Stimulated activated CD4-positive, alpha-beta T cell treated with anti-CD3 and anti-CD28 coated beads, Interleukin-4, amount 100 ng/mL, for 24 hours (primary cell): ENCODE data around the gene P2RX3.
"Not testable (repeated sequence)": the region's sequence is repeated elsewhere in the genome, so short reads cannot be mapped to it uniquely, and the experiment has no call there.

Experiments used
- DNase-seq: peaks from one replicate; pipeline ENCODE4 v3.0.0-alpha.2; 2020

The P2RX3 gene

GRCh38 chr11:57327721-57328120 lies 10.4 kb upstream of the P2RX3 start:
- DNase-seq: no peak

GRCh38 chr11:57330029-57330428 lies 8.1 kb upstream of the P2RX3 start:
- DNase-seq: no peak

GRCh38 chr11:57331720-57332119 lies 6.4 kb upstream of the P2RX3 start:
- DNase-seq: no peak

GRCh38 chr11:57332694-57333440 lies 5.3 kb upstream of the P2RX3 start:
- DNase-seq: no peak

GRCh38 chr11:57335023-57335342 lies 3.2 kb upstream of the P2RX3 start:
- DNase-seq: no peak

- DNase-seq: peak; percentile 89
Observed at GRCh38 chr11:57335343-57336110, 2.6 kb upstream of the P2RX3 start, which contains the start of gene SSRP1. SSRP1 (minus strand) TSS chr11:57335892; CDS start chr11:57335121, 771 bp downstream.

- peak; percentile 20 for DNase-seq
Observed at GRCh38 chr11:57336111-57336666, 2.0 kb upstream of the P2RX3 start.

GRCh38 chr11:57336856-57337255 lies 1.3 kb upstream of the P2RX3 start:
- not testable (repeated sequence) for DNase-seq

- DNase-seq: no peak
Observed at GRCh38 chr11:57339328-57339727, 1.2 kb downstream of the P2RX3 start.

- no peak for DNase-seq
Observed at GRCh38 chr11:57340039-57340615, 2.0 kb downstream of the P2RX3 start.

GRCh38 chr11:57341250-57341808 lies 3.2 kb downstream of the P2RX3 start:
- no peak for DNase-seq

GRCh38 chr11:57342702-57343101 lies 4.5 kb downstream of the P2RX3 start:
- DNase-seq: no peak

GRCh38 chr11:57343825-57344224 lies 5.7 kb downstream of the P2RX3 start:
- DNase-seq: no peak

- DNase-seq: no peak
Observed at GRCh38 chr11:57344826-57345225, 6.7 kb downstream of the P2RX3 start.

- peak; percentile 80 for DNase-seq
Observed at GRCh38 chr11:57345555-57346211, 7.5 kb downstream of the P2RX3 start.

- DNase-seq: no peak
Observed at GRCh38 chr11:57347336-57347735, 9.2 kb downstream of the P2RX3 start.

GRCh38 chr11:57348052-57348451 lies 9.9 kb downstream of the P2RX3 start:
- DNase-seq: no peak

- DNase-seq: no peak
Observed at GRCh38 chr11:57348636-57349313, 10.6 kb downstream of the P2RX3 start.

GRCh38 chr11:57349491-57350274 lies 11.5 kb downstream of the P2RX3 start:
- DNase-seq: peak; percentile 67

GRCh38 chr11:57353036-57353435 lies 14.9 kb downstream of the P2RX3 start:
- no peak for DNase-seq

GRCh38 chr11:57353446-57353845 lies 15.3 kb downstream of the P2RX3 start:
- no peak for DNase-seq
